A549 treated with DMSO at 1 μM for 4 hours (cell line): ENCODE results near the gene TUBA1B. TPM values are rescaled to one million over a fixed set of nuclear protein-coding genes. Genes with fewer than 3 reads are reported as not detected.

Source experiments
- total RNA-seq: library from RNA; stranded (reverse); fragments of 200-300 nt; extraction: Qiagen RNA extraction; gene quantifications from 5 replicates; pipeline ENCODE4 v1.2.3, GENCODE V29; 2022; ENCODE audit warnings: low read depth

The TUBA1B gene
- total RNA-seq: 2,295 to 2,611 TPM (median 2,449 TPM) in 5 replicates

DNA sequence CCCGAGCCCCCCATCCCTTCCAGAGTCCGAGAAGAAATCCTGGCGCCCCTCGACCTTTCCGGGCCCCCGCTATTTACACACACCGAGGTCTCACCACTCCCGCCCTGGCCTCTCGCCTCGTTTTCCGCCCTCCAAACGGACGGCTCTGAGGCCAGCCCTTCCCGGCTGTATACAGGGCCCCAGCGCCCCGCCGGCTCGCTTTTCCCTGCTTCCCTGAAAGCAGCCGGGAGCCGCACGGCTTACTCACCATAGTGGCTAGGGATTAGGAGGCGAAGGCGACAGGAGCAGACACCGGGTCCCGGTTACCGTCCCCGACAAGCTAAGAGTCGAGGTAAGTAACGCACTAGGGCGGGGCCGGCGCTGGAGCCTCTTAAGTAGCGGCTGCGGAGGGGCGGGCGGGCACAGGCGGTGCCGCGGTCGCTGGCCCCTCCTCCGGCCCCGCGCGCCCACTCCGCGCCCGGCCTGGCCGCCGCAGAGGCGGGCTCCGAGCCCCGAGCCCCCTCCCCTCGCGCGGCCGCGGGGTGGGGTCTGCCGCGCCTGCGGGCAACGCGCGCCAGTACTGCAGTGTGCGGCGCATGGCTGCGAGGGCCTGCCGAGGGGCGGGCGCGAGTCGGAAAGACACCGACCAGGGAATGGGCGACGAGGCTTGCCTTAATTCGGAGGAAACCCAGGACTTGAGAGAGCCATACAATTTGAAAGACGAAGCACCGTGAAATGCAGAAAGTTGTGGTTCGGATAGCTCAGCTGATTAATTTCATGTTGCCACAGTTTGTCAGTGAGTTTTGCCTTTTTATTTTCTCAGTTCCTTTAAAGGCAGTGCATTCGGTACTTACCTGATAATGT lies at the start of gene TUBA1B:
Gene TUBA1B, minus strand, starts transcription at position 345 of the 843 bp plus-strand sequence. Its CDS starts 95 bp downstream, at position 250.

DNA sequence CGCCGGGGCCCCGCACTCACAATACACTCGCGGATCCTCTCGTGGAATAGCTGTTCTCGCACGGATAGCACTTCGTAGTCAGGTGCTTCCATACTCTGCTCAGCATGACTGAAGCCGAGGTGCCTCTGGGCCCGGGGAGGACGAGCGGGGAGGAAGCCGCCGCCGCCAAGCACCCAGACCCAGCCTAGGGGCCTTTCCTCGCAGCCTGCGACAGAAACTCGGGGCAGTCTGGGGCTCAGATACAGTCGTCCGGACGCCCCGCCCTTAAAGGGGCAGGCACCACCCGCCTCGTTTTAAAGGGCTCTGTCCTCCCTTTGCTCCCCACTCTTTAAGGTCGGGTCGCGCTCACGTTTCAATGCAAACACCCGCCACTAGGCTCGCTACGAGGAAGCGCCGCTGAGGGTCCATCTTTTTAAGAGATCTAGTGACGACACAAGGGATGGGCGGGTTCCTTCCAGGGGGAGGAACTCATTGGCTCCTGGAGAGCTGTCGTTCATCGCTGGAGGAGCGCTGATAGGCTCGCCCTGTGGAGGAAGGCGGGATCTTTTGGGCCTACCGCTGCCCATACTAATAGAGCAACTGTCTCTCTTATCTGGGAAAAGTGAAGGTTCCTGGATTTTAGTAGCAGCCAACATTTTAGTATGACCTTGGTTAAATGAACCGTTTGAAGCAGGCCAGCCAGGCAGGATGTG lies 20.6 kb downstream of the TUBA1B start, which contains the start of gene LMBR1L:
Gene LMBR1L, minus strand, starts transcription at position 384 of the 692 bp plus-strand sequence. Its CDS starts 292 bp downstream, at position 92.

DNA sequence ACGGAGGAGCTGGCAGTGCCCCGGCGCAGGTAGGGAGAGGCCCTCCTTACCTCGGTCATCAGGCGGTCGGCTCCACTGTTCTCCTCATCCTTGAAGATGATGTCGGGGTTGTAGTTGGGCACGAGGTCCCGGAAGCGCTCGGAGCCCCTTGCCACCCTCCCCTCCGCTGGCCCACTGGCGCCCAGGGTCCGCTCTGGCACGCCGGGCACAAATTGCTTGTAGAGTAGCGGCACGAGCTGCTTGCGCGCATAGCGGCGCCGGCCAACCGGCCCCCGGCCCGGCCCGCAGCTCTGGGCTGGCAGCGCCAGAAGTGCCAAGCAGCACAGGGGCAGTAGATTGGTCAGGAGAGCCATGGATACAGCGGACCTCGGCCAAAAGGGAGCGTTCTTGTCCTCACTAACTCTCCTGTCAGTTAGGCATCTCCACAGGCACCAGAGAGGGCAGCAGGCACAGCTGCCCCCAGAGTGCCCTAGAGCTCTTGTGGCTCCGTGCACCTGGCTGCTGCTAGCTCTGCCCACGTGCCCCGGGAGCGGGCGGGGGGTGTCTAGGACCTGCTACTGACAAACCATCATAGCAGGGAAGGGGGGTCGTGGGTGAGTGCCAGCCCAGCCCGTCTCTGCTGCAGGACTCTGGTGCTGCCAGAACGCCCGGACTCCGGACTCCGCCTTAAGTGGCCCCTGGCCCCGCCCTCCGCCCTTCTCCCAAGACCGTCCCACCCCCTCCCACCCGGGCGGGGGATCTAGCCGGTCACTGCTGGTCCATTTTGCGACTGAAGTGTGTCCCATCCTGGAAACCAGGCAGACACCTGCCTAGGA lies 36.8 kb downstream of the TUBA1B start, which contains the start of gene DHH:
Gene DHH, minus strand, starts transcription at position 642 of the 815 bp plus-strand sequence. Its CDS starts 289 bp downstream, at position 353.

Other genes with a start within 250 kb of the TUBA1B start
- 45.2 to 56.0 TPM (median 53.7 TPM) in 5 replicates for gene FKBP11, start 205.9 kb downstream of the TUBA1B start, total RNA-seq
- gene ARF3, start 173.9 kb downstream of the TUBA1B start, total RNA-seq: 124 to 166 TPM (median 152 TPM) in 5 replicates
- 1.7 to 3.0 TPM (median 2.5 TPM) in 5 replicates for gene WNT10B, start 159.7 kb downstream of the TUBA1B start, total RNA-seq
- 0.08 TPM in 1 of 5 replicates, not detected in the others for gene WNT1, start 153.1 kb downstream of the TUBA1B start, total RNA-seq
- 0.58 to 0.73 TPM (median 0.65 TPM) in 5 replicates for gene DDN, start 132.0 kb downstream of the TUBA1B start, total RNA-seq
- gene PRKAG1, start 112.6 kb downstream of the TUBA1B start, total RNA-seq: 39.9 to 48.3 TPM (median 42.8 TPM) in 5 replicates
- 40.0 to 46.7 TPM (median 41.6 TPM) in 5 replicates for gene KMT2D, start 70.6 kb downstream of the TUBA1B start, total RNA-seq
- 3.9 to 6.4 TPM (median 5.7 TPM) in 5 replicates for gene RHEBL1, start 61.4 kb downstream of the TUBA1B start, total RNA-seq
- gene DHH, start 36.6 kb downstream of the TUBA1B start, total RNA-seq: 0.02 TPM in 2 of 5 replicates, not detected in the others
- gene LMBR1L, start 20.5 kb downstream of the TUBA1B start, total RNA-seq: 13.0 to 18.6 TPM (median 17.5 TPM) in 5 replicates
- gene TUBA1A, start 57.7 kb upstream of the TUBA1B start, total RNA-seq: 167 to 207 TPM (median 191 TPM) in 5 replicates
- 1,753 to 2,247 TPM (median 1,843 TPM) in 5 replicates for gene TUBA1C, start 133.7 kb upstream of the TUBA1B start, total RNA-seq
- 0.52 to 1.2 TPM (median 0.83 TPM) in 5 replicates for gene PRPH, start 163.8 kb upstream of the TUBA1B start, total RNA-seq
- 81.0 to 101 TPM (median 83.0 TPM) in 5 replicates for gene TROAP, start 191.9 kb upstream of the TUBA1B start, total RNA-seq
- gene C1QL4, start 205.8 kb upstream of the TUBA1B start, total RNA-seq: 4.4 to 6.0 TPM (median 4.8 TPM) in 5 replicates
- gene DNAJC22, start 215.5 kb upstream of the TUBA1B start, total RNA-seq: 20.5 to 25.1 TPM (median 23.7 TPM) in 5 replicates
- 31.2 to 37.2 TPM (median 37.1 TPM) in 5 replicates for gene SPATS2, start 236.1 kb upstream of the TUBA1B start, total RNA-seq